Calu3 (cell line): ENCODE data around the gene SBF1. TPM values are rescaled to one million over a fixed set of nuclear protein-coding genes. Genes with fewer than 3 reads are reported as not detected.

Experiments
- BruUV-seq: library from RNA; stranded (reverse); fragments of 400-500 nt; replicated peaks from 2 replicates; lab custom pipeline; 2021; lab: Mats Ljungman, UMichigan
- CTCF ChIA-PET: fragments of 300-600 bp; sonication (Branson Sonifier 250); formaldehyde crosslinking; loops from one replicate; lab custom pipeline; 2022; ENCODE audit warnings: antibody characterized with exemption; lab: Charles Lee
- DNase-seq: peaks from one replicate; pipeline ENCODE4 v3.0.0; 2022
- H3K27ac Mint-ChIP-seq: one replicate; pipeline ENCODE4 v1.8.0; 2022; ENCODE audit warnings: mixed read lengths; ENCODE audit not compliant: unreplicated experiment
- H3K27me3 Mint-ChIP-seq: one replicate; pipeline ENCODE4 v1.8.0; 2022; ENCODE audit warnings: mixed read lengths; ENCODE audit not compliant: unreplicated experiment
- H3K36me3 Mint-ChIP-seq: one replicate; pipeline ENCODE4 v1.8.0; 2022; ENCODE audit warnings: mild to moderate bottlenecking, moderate library complexity, mixed read lengths; ENCODE audit not compliant: insufficient read depth, unreplicated experiment
- H3K4me1 Mint-ChIP-seq: one replicate; pipeline ENCODE4 v1.8.0; 2022; ENCODE audit warnings: mild to moderate bottlenecking, low read depth, mixed read lengths; ENCODE audit not compliant: unreplicated experiment
- H3K4me3 Mint-ChIP-seq: one replicate; pipeline ENCODE4 v1.8.0; 2022; ENCODE audit warnings: mild to moderate bottlenecking, low read depth, moderate library complexity, mixed read lengths; ENCODE audit not compliant: unreplicated experiment
- H3K9me3 Mint-ChIP-seq: one replicate; pipeline ENCODE4 v1.8.0; 2022; ENCODE audit warnings: low read depth, mixed read lengths; ENCODE audit not compliant: unreplicated experiment
- CTCF ChIP-seq: fragments of 200-600 bp; IDR thresholded peaks from one replicate; pipeline ENCODE4 v1.8.0; 2022; ENCODE audit warnings: antibody characterized with exemption; ENCODE audit not compliant: unreplicated experiment
- intact Hi-C: fragments of 100-400 bp; cut with micrococcal nuclease; formaldehyde crosslinking; loops from one replicate; pipeline ENCODE4 v1.10.0; 2022; ENCODE audit not compliant: unreplicated experiment
- total RNA-seq: library from RNA; stranded (reverse); gene quantifications from 2 replicates; pipeline ENCODE4 v1.2.3, GENCODE V29; 2022

Gene SBF1
- total RNA-seq, 1 experiment from 2014 or later = 104 TPM

GRCh38 chr22:50519151-50519550 is 44.3 kb upstream of the SBF1 start:
- no TSS peak for BruUV-seq
- no peak for DNase-seq
- H3K4me1 Mint-ChIP-seq = peaks cover under 1% of the 10 kb centered on the region
- CTCF ChIA-PET = interaction anchor here (0.6 kb wide), 1 partner anchor 124 kb away, joined by 5 read pairs; no protein-coding TSS in a partner anchor
- no peaks in the 10 kb centered on the region for H3K27me3 Mint-ChIP-seq
- TF ChIP-seq CTCF = no peak
- peaks cover 39% of the 10 kb centered on the region for H3K36me3 Mint-ChIP-seq
- intact Hi-C loops = no loop called here
- H3K4me3 Mint-ChIP-seq = no peak overlapping the region
- H3K9me3 Mint-ChIP-seq = no peaks in the 10 kb centered on the region
- no peak overlapping the region for H3K27ac Mint-ChIP-seq

- H3K27ac Mint-ChIP-seq = no peak overlapping the region
- H3K4me3 Mint-ChIP-seq = no peak overlapping the region
- intact Hi-C loops = no loop called here
- H3K9me3 Mint-ChIP-seq = no peaks in the 10 kb centered on the region
- DNase-seq = no peak
- no TSS peak for BruUV-seq
- TF ChIP-seq CTCF = no peak
- H3K4me1 Mint-ChIP-seq = no peaks in the 10 kb centered on the region
- no peaks in the 10 kb centered on the region for H3K27me3 Mint-ChIP-seq
- CTCF ChIA-PET = no interaction called here
- H3K36me3 Mint-ChIP-seq = peaks cover 34% of the 10 kb centered on the region
These were observed 43.8 kb upstream of the SBF1 start for GRCh38 chr22:50518606-50519005.

- no peak overlapping the region for H3K4me3 Mint-ChIP-seq
- no peaks in the 10 kb centered on the region for H3K4me1 Mint-ChIP-seq
- peaks cover 24% of the 10 kb centered on the region for H3K36me3 Mint-ChIP-seq
- TF ChIP-seq CTCF = no peak
- DNase-seq = no peak
- intact Hi-C loops = no loop called here
- no TSS peak for BruUV-seq
- H3K27ac Mint-ChIP-seq = no peak overlapping the region
- H3K27me3 Mint-ChIP-seq = no peaks in the 10 kb centered on the region
- CTCF ChIA-PET = interaction anchor here (0.6 kb wide), 1 partner anchor 125 kb away, joined by 4 read pairs; no protein-coding TSS in a partner anchor
- H3K9me3 Mint-ChIP-seq = no peaks in the 10 kb centered on the region
These were observed 42.8 kb upstream of the SBF1 start for GRCh38 chr22:50517495-50518260.

GRCh38 chr22:50516891-50517290 is 42.1 kb upstream of the SBF1 start:
- CTCF ChIA-PET = interaction anchor here (0.6 kb wide), 1 partner anchor 126 kb away, joined by 4 read pairs; no protein-coding TSS in a partner anchor
- BruUV-seq = no TSS peak
- Mint-ChIP-seq H3K4me1 (no peaks in the 10 kb centered on the region), H3K27me3 (no peaks in the 10 kb centered on the region), H3K9me3 (no peaks in the 10 kb centered on the region), H3K36me3 (peaks cover 18% of the 10 kb centered on the region), H3K4me3 (no peak overlapping the region), H3K27ac (no peak overlapping the region)
- TF ChIP-seq CTCF = no peak
- intact Hi-C loops = no loop called here
- DNase-seq = no peak
